SH-SY5Y (cell line): ENCODE data around the gene APOC3.

Source experiments
- GATA2 ChIP-seq: IDR thresholded peaks from 2 replicates; pipeline ENCODE4 v1.6.1; 2011; ENCODE audit warnings: mild to moderate bottlenecking, low read depth, low read length
- GATA3 ChIP-seq: IDR thresholded peaks from 2 replicates; pipeline ENCODE4 v1.6.1; 2011; ENCODE audit warnings: low read depth, mild to moderate bottlenecking, low read length, moderate library complexity

Gene APOC3

GRCh38 chr11:116882386-116882785, 52.7 kb downstream of the APOC3 start:
- TF ChIP-seq GATA3 (no peak), GATA2 (no peak)
